ENCODE measurements around the gene TSPAN14.

DNA sequence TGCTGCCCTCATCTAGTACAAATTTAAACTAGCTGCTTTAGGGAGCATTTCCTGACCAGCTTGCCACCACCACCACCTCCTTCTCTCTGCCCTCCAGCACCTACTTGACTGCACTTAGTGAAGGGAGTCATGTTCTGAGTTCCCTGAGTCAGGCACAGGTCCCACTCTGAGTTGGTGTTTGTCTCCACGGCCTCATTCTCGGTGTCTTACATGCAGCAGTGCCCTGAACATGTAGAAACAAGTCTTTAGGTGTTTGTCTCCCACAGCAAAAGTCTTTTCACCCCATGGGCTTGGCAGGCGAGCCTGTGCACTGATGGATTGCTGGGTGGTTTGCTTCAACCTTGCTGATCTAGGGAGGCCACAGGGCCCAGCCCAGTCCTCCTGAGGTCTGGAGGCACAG, 16.9 kb downstream of the TSPAN14 start:
- no peak for TF ChIP-seq CTCF (IDR thresholded peaks at IDR 0.05)
- no peak for TF ChIP-seq POLR2AphosphoS5 (IDR thresholded peaks at IDR 0.05)
